HepG2 (cell line): Measurements from ENCODE around the gene TUBB3. TPM values are rescaled to one million over a fixed set of nuclear protein-coding genes. Genes with fewer than 3 reads are reported as not detected.
A peak's percentile ranks its signal among the peaks of the same experiment; 100 is the strongest.

ENCODE experiments used
- ATAC-seq: fragments of 200-7000 bp; cut with Tn5 transposase; 3 replicates; pipeline ENCODE4 v1.9.1; 2020; ENCODE audit warnings: mild to moderate bottlenecking, moderate library complexity
- BruUV-seq: library from RNA; stranded (reverse); fragments of 400-500 nt; replicated peaks from 2 replicates; lab custom pipeline; 2021; lab: Mats Ljungman, UMichigan
- CTCF ChIA-PET: fragments of 300-600 bp; formaldehyde crosslinking; extraction: SDS; loops from one replicate; lab custom pipeline; 2021; ENCODE audit warnings: low total read pairs, inconsistent platforms, low intra/inter-chr PET ratio; lab: Yijun Ruan, JAX
- POLR2A ChIA-PET: fragments of 350-600 bp; sonication (Branson Sonifier 250); formaldehyde crosslinking; loops from one replicate; lab custom pipeline; 2020; ENCODE audit warnings: antibody characterized with exemption, inconsistent platforms; lab: Yijun Ruan, JAX
- DNase-seq: peaks from one replicate; pipeline ENCODE4 v3.0.0-alpha.2; 2015; ENCODE audit warnings: low spot score
- FAIRE-seq: peaks from 3 replicates; lab custom pipeline; 2011; peaks lifted over from hg19 to GRCh38; lab: Jason Lieb, UNC
- H2AFZ ChIP-seq: one replicate; pipeline ENCODE4 v1.6.1; 2011; ENCODE audit warnings: low read length, inconsistent platforms
- H3K27ac ChIP-seq: fragments of 300-600 bp; 3 replicates; pipeline ENCODE4 v1.8.0; 2011; ENCODE audit warnings: mixed run types, mild to moderate bottlenecking, mixed read lengths, low read length, inconsistent platforms; ENCODE audit not compliant: insufficient read depth; ENCODE audit errors: extremely low read length
- H3K27me3 ChIP-seq, 2 experiments: fragments of 200-600 bp in 1 of 2; 2 replicates in 1 of 2; 3 replicates in 1 of 2; pipeline versions ENCODE4 v1.6.0 to v1.8.0; 2011; ENCODE audit warnings: low read length in 2 of 2, mild to moderate bottlenecking in 2 of 2, moderate library complexity in 2 of 2, inconsistent platforms in 1 of 2; ENCODE audit not compliant: insufficient read depth in 2 of 2, control insufficient read depth in 1 of 2
- H3K36me3 ChIP-seq, 2 experiments: fragments of 200-600 bp in 1 of 2; replicated peaks in 1 of 2; 2 replicates in 1 of 2; 3 replicates in 1 of 2; pipeline versions ENCODE4 v1.5.1 to v1.8.0; 2011; ENCODE audit warnings: low read length in 2 of 2, inconsistent platforms in 1 of 2; ENCODE audit not compliant: insufficient read depth in 2 of 2, control insufficient read depth in 1 of 2
- H3K4me1 ChIP-seq: 2 replicates; pipeline ENCODE4 v1.5.1; 2012; ENCODE audit warnings: low read length, inconsistent platforms; ENCODE audit not compliant: insufficient read depth
- H3K4me2 ChIP-seq: 2 replicates; pipeline ENCODE4 v1.6.0; 2011; ENCODE audit warnings: low read depth, low read length, inconsistent platforms
- H3K4me3 ChIP-seq, 3 experiments: fragments of 200-600 bp in 1 of 3; sonication (generic), shearing (Covaris generic) in 1 of 3; replicated peaks in 1 of 3; 2 replicates each; pipeline ENCODE4 v1.5.1; 2011 to 2016; ENCODE audit warnings: low read length in 3 of 3, inconsistent platforms in 2 of 3, low read depth in 2 of 3, mild to moderate bottlenecking in 2 of 3, control low read depth in 1 of 3, mixed read lengths in 1 of 3; ENCODE audit not compliant: insufficient read depth in 1 of 3
- H3K79me2 ChIP-seq: one replicate; pipeline ENCODE4 v1.6.1; 2011; ENCODE audit warnings: low read length, inconsistent platforms; ENCODE audit not compliant: insufficient read depth
- H3K9ac ChIP-seq: 2 replicates; pipeline ENCODE4 v1.6.0; 2011; ENCODE audit warnings: mild to moderate bottlenecking, low read depth, low read length, inconsistent platforms; ENCODE audit not compliant: insufficient read depth
- H3K9me3 ChIP-seq: 2 replicates; pipeline ENCODE4 v1.5.1; 2012; ENCODE audit warnings: mild to moderate bottlenecking, low read length
- H4K20me1 ChIP-seq: 2 replicates; pipeline ENCODE4 v1.6.0; 2011; ENCODE audit warnings: inconsistent platforms, mild to moderate bottlenecking, low read length, moderate library complexity; ENCODE audit not compliant: insufficient read depth
- ARID2 ChIP-seq: sonication (generic); formaldehyde crosslinking; IDR thresholded peaks from 2 replicates; pipeline ENCODE4 v1.8.1; 2022; ENCODE audit warnings: mild to moderate bottlenecking, missing genetic modification reagents, borderline replicate concordance
- ARNTL ChIP-seq: sonication (generic); formaldehyde crosslinking; IDR thresholded peaks from 2 replicates; pipeline ENCODE4 v1.4.0; 2020; ENCODE audit warnings: mild to moderate bottlenecking, missing genetic modification reagents
- KDM5A ChIP-seq: fragments of 200-600 bp; sonication (generic); IDR thresholded peaks from 2 replicates; pipeline ENCODE4 v1.7.0; 2018; ENCODE audit warnings: antibody characterized with exemption, mild to moderate bottlenecking, low read length, borderline replicate concordance
- KLF16 ChIP-seq, 2 experiments: sonication (generic) in 1 of 2; formaldehyde crosslinking in 1 of 2; IDR thresholded peaks; 2 replicates each; pipeline versions ENCODE4 v1.6.1 to v1.8.0; 2016 to 2023; ENCODE audit warnings: missing genetic modification reagents in 2 of 2, missing compliant biosample characterization in 1 of 2
- LCORL ChIP-seq, 2 experiments: fragments of 450-650 bp in 1 of 2; sonication (generic) in 1 of 2; formaldehyde crosslinking in 1 of 2; IDR thresholded peaks; 2 replicates each; pipeline versions ENCODE4 v1.5.0 to v1.6.1; 2017 to 2020; ENCODE audit warnings: antibody characterized with exemption in 1 of 2, missing genetic modification reagents in 1 of 2
- NFYC ChIP-seq: IDR thresholded peaks from 2 replicates; pipeline ENCODE4 v1.6.1; 2016; ENCODE audit warnings: missing genetic modification reagents, missing compliant biosample characterization
- NR2F6 ChIP-seq, 2 experiments: IDR thresholded peaks; 2 replicates each; pipeline ENCODE4 v1.6.1; 2016; ENCODE audit warnings: antibody characterized with exemption in 1 of 2, mild to moderate bottlenecking in 1 of 2
- SSRP1 ChIP-seq: IDR thresholded peaks from 2 replicates; pipeline ENCODE4 v1.6.1; 2016; ENCODE audit warnings: control low read depth
- U2AF1 ChIP-seq: fragments of 200-400 bp; formaldehyde crosslinking; optimal IDR thresholded peaks from 2 replicates; pipeline ENCODE3; 2017; ENCODE audit warnings: mild to moderate bottlenecking, low read depth, low read length
- ZNF225 ChIP-seq: sonication (generic); formaldehyde crosslinking; IDR thresholded peaks from 2 replicates; pipeline ENCODE4 v1.4.0; 2020; ENCODE audit warnings: mild to moderate bottlenecking, missing genetic modification reagents
- ZNF335 ChIP-seq: sonication (generic); formaldehyde crosslinking; IDR thresholded peaks from 2 replicates; pipeline ENCODE4 v1.4.0; 2020; ENCODE audit warnings: missing genetic modification reagents
- ZNF354B ChIP-seq: sonication (generic); formaldehyde crosslinking; IDR thresholded peaks from 2 replicates; pipeline ENCODE4 v1.8.0; 2022; ENCODE audit warnings: mild to moderate bottlenecking, missing genetic modification reagents
- ZNF468 ChIP-seq: sonication (generic); formaldehyde crosslinking; IDR thresholded peaks from 2 replicates; pipeline ENCODE4 v1.8.0; 2022; ENCODE audit warnings: mild to moderate bottlenecking, moderate library complexity, missing genetic modification reagents
- ZNF605 ChIP-seq: sonication (generic); formaldehyde crosslinking; IDR thresholded peaks from 2 replicates; pipeline ENCODE4 v1.8.0; 2022; ENCODE audit warnings: mild to moderate bottlenecking, missing genetic modification reagents
- WGBS: methylation state at CpG from one replicate; pipeline ENCODE4 v1.1.6; 2017; ENCODE audit warnings: low lambda C conversion rate; 5-methylcytosine and 5-hydroxymethylcytosine counted together
- in situ Hi-C: cut with HindIII; loops from 2 replicates; pipeline ENCODE4 v1.10.0; 2017; ENCODE audit warnings: low pct_unique_long_range_greater_than_20kb; ENCODE audit not compliant: extremely low pct_ligation_motif_present
- intact Hi-C: fragments of 100-400 bp; cut with micrococcal nuclease; formaldehyde crosslinking; loops from one replicate; pipeline ENCODE4 v1.10.0; 2022; ENCODE audit not compliant: unreplicated experiment
- polyA plus RNA-seq, 8 experiments: library from polyadenylated mRNA; depleted of rRNA in 3 of 8; stranded (reverse) in 7 of 8; unstranded in 1 of 8; fragments of >200 nt; fragmentation: Illumina TruSeq in 4 of 8; extraction: Trizol in 4 of 8; gene quantifications; 2 replicates each; pipeline versions ENCODE4 v1.2.1 to v1.2.3, GENCODE V29; 2011 to 2016; ENCODE audit warnings: low read depth in 4 of 8, missing spikeins in 1 of 8, mixed read lengths in 1 of 8; ENCODE audit not compliant: insufficient read depth in 1 of 8
- total RNA-seq, 5 experiments: library from RNA; depleted of rRNA; stranded (reverse); fragments of >200 nt; fragmentation: Illumina TruSeq; extraction: Trizol; gene quantifications; 2 replicates each; pipeline ENCODE4 v1.2.3, GENCODE V29; 2016; ENCODE audit warnings: low read depth in 1 of 5
- TF ChIP-seq, protein P1 (sequence below): IDR thresholded peaks from 2 replicates; pipeline ENCODE4 v1.6.1; 2016; ENCODE audit warnings: low read depth, borderline replicate concordance
- TF ChIP-seq, protein P2 (sequence below): IDR thresholded peaks from 2 replicates; pipeline ENCODE4 v1.6.1; 2016
- TF ChIP-seq, protein P3 (sequence below): sonication (generic); formaldehyde crosslinking; IDR thresholded peaks from 2 replicates; pipeline ENCODE4 v1.4.0; 2020; ENCODE audit warnings: missing genetic modification reagents
- TF ChIP-seq, protein P4 (sequence below), 2 experiments: sonication (generic) in 1 of 2; formaldehyde crosslinking in 1 of 2; IDR thresholded peaks; 2 replicates each; pipeline versions ENCODE4 v1.5.1 to v1.6.1; 2011 to 2020; ENCODE audit warnings: borderline replicate concordance in 1 of 2, low read depth in 1 of 2, low read length in 1 of 2, mild to moderate bottlenecking in 1 of 2, missing genetic modification reagents in 1 of 2, moderate library complexity in 1 of 2

Gene TUBB3
- total and polyA plus RNA-seq, 2 of the 13 experiments (the other 11 are each of a cell fraction or from before 2014, with no cell fraction given): 110 to 185 TPM

DNA sequence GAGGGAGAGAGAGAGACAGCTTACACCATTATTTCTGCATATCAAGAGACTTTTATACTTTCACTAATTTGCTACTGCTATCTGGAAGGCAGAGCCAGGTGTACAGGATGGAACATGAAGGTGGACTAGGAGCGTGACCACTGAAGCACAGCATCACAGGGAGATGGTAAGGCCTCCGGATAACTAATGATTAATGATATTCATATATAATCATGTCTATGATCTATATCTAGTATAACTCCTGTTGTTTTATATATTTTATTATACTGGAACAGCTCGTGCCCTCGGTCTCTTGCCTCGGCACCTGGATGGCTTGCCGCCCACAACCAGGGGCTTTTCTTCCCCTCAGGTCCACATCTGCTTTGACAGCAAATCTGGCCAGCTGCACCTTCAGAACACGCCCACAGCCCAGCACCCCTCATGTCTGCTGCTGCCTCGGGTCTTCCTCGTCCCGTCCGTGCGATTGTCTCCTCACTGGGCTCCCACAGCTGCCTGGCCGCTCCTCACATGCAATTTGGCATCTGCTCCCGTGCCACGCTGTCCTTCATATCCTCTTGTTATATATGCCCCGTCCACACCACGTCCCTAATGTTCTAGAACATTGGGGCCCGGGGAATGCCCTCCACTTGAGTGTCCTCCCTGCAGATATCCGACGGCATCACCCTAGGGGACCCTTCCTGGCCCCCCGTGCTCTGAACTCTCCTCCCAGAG is 15.2 kb downstream of the TUBB3 start:
- Histone ChIP-seq H3K79me2 (no peaks in the 10 kb centered on the region), H3K27ac (no peak overlapping the region), H3K4me1 (peaks cover 25% of the 10 kb centered on the region), H4K20me1 (no peaks in the 10 kb centered on the region; the same call in 1 of the 2 replicates), H2AFZ (no peak overlapping the region), H3K4me3 (peak overlapping the region in 1 of 3 experiments; percentile 47; a peak in 1 of 6 replicates), H3K4me2 (peak overlapping the region; percentile 62), H3K27me3 (peaks cover 0 to 30% of the 10 kb centered on the region in 2 experiments; a peak in 4 of 5 replicates), H3K36me3 (peaks cover 10 to 13% of the 10 kb centered on the region in 2 experiments; a peak in 4 of 5 replicates), H3K9ac (0 out of 2 replicates have a peak overlapping the region, but pooled peaks have one; percentile 31), H3K9me3 (no peaks in the 10 kb centered on the region)
- WGBS: 44% methylated on average over 21 of the region's 21 CpGs
- ATAC-seq (peak; percentile 12), FAIRE-seq (no peak), DNase-seq (no peak)
- CTCF ChIA-PET: no interaction called here
- no TSS peak for BruUV-seq
- in situ Hi-C loops (no loop called here), intact Hi-C loops (no loop called here)
- POLR2A ChIA-PET: interaction anchor here (0.8 to 9.0 kb wide), 3 partner anchors 10 to 20 kb away, joined by 3 to 86 read pairs (median 9); partner anchors contain the start of genes DEF8, MC1R and TUBB3
- TF ChIP-seq U2AF1 (no peak), ZNF225 (no peak), LCORL (IDR thresholded peaks at IDR 0.05) (no peak), LCORL (CRISPR knock-in tag; IDR thresholded peaks at IDR 0.05) (0 out of 2 replicates have a peak, but pooled peaks have one; percentile 13), ZNF335 (0 out of 2 replicates have a peak, but pooled peaks have one; percentile 33), KDM5A (no peak), NFYC (0 out of 2 replicates have a peak, but pooled peaks have one; percentile 6), SSRP1 (CRISPR knock-in tag) (no peak), NR2F6 (IDR thresholded peaks at IDR 0.05) (no peak), NR2F6 (CRISPR knock-in tag; IDR thresholded peaks at IDR 0.05) (no peak), ZNF354B (CRISPR knock-in tag) (no peak), KLF16 (CRISPR knock-in tag; IDR thresholded peaks at IDR 0.05) (0 out of 4 replicates have a peak, but pooled peaks of 1 of the 2 experiments have one; percentile 9), ARNTL (CRISPR knock-in tag) (peak; percentile 13), ZNF468 (CRISPR knock-in tag) (0 out of 2 replicates have a peak, but pooled peaks have one; percentile 25), ZNF605 (CRISPR knock-in tag) (no peak), ARID2 (CRISPR knock-in tag) (0 out of 2 replicates have a peak, but pooled peaks have one; percentile 64)
- TF ChIP-seq, protein P1, sequence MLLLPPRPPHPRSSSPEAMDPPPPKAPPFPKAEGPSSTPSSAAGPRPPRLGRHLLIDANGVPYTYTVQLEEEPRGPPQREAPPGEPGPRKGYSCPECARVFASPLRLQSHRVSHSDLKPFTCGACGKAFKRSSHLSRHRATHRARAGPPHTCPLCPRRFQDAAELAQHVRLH (CRISPR knock-in tag): peak; percentile 17; the same call in 1 of the 2 replicates
- TF ChIP-seq, protein P2, sequence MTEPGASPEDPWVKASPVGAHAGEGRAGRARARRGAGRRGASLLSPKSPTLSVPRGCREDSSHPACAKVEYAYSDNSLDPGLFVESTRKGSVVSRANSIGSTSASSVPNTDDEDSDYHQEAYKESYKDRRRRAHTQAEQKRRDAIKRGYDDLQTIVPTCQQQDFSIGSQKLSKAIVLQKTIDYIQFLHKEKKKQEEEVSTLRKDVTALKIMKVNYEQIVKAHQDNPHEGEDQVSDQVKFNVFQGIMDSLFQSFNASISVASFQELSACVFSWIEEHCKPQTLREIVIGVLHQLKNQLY: no peak
- TF ChIP-seq, protein P3, sequence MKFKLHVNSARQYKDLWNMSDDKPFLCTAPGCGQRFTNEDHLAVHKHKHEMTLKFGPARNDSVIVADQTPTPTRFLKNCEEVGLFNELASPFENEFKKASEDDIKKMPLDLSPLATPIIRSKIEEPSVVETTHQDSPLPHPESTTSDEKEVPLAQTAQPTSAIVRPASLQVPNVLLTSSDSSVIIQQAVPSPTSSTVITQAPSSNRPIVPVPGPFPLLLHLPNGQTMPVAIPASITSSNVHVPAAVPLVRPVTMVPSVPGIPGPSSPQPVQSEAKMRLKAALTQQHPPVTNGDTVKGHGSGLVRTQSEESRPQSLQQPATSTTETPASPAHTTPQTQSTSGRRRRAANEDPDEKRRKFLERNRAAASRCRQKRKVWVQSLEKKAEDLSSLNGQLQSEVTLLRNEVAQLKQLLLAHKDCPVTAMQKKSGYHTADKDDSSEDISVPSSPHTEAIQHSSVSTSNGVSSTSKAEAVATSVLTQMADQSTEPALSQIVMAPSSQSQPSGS: no peak
- TF ChIP-seq, protein P4, sequence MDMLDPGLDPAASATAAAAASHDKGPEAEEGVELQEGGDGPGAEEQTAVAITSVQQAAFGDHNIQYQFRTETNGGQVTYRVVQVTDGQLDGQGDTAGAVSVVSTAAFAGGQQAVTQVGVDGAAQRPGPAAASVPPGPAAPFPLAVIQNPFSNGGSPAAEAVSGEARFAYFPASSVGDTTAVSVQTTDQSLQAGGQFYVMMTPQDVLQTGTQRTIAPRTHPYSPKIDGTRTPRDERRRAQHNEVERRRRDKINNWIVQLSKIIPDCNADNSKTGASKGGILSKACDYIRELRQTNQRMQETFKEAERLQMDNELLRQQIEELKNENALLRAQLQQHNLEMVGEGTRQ (IDR thresholded peaks at IDR 0.05; ENCODE audit: low read depth, low read length): no peak
- TF ChIP-seq, protein P4 (CRISPR knock-in tag; IDR thresholded peaks at IDR 0.05; ENCODE audit: borderline replicate concordance): peak; percentile 69; the same call in 1 of the 2 replicates
